ENCODE measurements around the gene DCAF8L2. TPM values are rescaled to one million over a fixed set of nuclear protein-coding genes. Genes with fewer than 3 reads are reported as not detected.

Gene DCAF8L2
- total and polyA plus RNA-seq, 2 experiments from 2014 or later = not detected

DNA sequence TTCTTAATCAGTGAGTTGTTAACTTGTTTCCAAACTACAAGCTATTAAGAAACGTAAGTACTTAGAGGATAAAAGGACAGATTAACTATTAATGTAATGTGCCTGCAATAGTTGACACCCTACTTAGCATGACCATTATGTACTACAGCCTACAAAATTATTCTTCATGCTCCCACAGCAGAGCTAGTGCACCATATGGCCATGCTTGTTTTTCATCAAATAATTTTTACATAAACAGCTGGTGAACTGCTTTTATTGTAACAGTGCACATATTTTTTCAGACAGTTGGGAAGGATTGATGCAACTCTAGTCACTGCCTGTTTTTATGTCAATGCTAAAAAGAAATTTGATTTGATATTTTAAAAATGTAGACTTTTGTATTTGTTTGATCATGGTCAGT lies 207.4 kb downstream of the DCAF8L2 start:
- H3F3A ChIP-seq (replicated peaks; ENCODE audit: low read depth) = no peaks in the 10 kb centered on the region
- H3K4me2 ChIP-seq = no peak overlapping the region
- H3K36me3 ChIP-seq (ENCODE audit: insufficient read depth) = no peaks in the 10 kb centered on the region
- no peaks in the 10 kb centered on the region for H3K27me3 ChIP-seq (ENCODE audit: insufficient read depth)
- H3K79me2 ChIP-seq (replicated peaks; ENCODE audit: insufficient read depth) = no peaks in the 10 kb centered on the region
- no peak overlapping the region for H3K27ac ChIP-seq (ENCODE audit: low read depth)
- no peaks in the 10 kb centered on the region for H3K27me3 Mint-ChIP-seq (ENCODE audit: insufficient read depth, low read depth, poor library complexity)
- no peaks in the 10 kb centered on the region for H3K9me2 ChIP-seq (ENCODE audit: insufficient read depth)
- no peak for TF ChIP-seq ZNF114 (CRISPR knock-in tag; IDR thresholded peaks at IDR 0.05)
- no peak for TF ChIP-seq CREB1 (CRISPR knock-in tag; IDR thresholded peaks at IDR 0.05; ENCODE audit: low read depth)
- no peak for TF ChIP-seq STAT1 (IDR thresholded peaks at IDR 0.05; ENCODE audit: unreplicated experiment)
- no peak for TF ChIP-seq CTCF (conservative IDR thresholded peaks at IDR 0.05; ENCODE audit: low read depth in 2 of 2)
- TF ChIP-seq NANOG (IDR thresholded peaks at IDR 0.05; ENCODE audit: borderline replicate concordance) = no peak
- no peak for TF ChIP-seq JUNB (IDR thresholded peaks at IDR 0.05; ENCODE audit: unreplicated experiment)
- no peak for TF ChIP-seq EZH2phosphoT487 (IDR thresholded peaks at IDR 0.05; ENCODE audit: unreplicated experiment)
- TF ChIP-seq, protein P1, sequence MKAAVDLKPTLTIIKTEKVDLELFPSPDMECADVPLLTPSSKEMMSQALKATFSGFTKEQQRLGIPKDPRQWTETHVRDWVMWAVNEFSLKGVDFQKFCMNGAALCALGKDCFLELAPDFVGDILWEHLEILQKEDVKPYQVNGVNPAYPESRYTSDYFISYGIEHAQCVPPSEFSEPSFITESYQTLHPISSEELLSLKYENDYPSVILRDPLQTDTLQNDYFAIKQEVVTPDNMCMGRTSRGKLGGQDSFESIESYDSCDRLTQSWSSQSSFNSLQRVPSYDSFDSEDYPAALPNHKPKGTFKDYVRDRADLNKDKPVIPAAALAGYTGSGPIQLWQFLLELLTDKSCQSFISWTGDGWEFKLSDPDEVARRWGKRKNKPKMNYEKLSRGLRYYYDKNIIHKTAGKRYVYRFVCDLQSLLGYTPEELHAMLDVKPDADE (IDR thresholded peaks at IDR 0.05) = no peak
- TF ChIP-seq, protein P2, sequence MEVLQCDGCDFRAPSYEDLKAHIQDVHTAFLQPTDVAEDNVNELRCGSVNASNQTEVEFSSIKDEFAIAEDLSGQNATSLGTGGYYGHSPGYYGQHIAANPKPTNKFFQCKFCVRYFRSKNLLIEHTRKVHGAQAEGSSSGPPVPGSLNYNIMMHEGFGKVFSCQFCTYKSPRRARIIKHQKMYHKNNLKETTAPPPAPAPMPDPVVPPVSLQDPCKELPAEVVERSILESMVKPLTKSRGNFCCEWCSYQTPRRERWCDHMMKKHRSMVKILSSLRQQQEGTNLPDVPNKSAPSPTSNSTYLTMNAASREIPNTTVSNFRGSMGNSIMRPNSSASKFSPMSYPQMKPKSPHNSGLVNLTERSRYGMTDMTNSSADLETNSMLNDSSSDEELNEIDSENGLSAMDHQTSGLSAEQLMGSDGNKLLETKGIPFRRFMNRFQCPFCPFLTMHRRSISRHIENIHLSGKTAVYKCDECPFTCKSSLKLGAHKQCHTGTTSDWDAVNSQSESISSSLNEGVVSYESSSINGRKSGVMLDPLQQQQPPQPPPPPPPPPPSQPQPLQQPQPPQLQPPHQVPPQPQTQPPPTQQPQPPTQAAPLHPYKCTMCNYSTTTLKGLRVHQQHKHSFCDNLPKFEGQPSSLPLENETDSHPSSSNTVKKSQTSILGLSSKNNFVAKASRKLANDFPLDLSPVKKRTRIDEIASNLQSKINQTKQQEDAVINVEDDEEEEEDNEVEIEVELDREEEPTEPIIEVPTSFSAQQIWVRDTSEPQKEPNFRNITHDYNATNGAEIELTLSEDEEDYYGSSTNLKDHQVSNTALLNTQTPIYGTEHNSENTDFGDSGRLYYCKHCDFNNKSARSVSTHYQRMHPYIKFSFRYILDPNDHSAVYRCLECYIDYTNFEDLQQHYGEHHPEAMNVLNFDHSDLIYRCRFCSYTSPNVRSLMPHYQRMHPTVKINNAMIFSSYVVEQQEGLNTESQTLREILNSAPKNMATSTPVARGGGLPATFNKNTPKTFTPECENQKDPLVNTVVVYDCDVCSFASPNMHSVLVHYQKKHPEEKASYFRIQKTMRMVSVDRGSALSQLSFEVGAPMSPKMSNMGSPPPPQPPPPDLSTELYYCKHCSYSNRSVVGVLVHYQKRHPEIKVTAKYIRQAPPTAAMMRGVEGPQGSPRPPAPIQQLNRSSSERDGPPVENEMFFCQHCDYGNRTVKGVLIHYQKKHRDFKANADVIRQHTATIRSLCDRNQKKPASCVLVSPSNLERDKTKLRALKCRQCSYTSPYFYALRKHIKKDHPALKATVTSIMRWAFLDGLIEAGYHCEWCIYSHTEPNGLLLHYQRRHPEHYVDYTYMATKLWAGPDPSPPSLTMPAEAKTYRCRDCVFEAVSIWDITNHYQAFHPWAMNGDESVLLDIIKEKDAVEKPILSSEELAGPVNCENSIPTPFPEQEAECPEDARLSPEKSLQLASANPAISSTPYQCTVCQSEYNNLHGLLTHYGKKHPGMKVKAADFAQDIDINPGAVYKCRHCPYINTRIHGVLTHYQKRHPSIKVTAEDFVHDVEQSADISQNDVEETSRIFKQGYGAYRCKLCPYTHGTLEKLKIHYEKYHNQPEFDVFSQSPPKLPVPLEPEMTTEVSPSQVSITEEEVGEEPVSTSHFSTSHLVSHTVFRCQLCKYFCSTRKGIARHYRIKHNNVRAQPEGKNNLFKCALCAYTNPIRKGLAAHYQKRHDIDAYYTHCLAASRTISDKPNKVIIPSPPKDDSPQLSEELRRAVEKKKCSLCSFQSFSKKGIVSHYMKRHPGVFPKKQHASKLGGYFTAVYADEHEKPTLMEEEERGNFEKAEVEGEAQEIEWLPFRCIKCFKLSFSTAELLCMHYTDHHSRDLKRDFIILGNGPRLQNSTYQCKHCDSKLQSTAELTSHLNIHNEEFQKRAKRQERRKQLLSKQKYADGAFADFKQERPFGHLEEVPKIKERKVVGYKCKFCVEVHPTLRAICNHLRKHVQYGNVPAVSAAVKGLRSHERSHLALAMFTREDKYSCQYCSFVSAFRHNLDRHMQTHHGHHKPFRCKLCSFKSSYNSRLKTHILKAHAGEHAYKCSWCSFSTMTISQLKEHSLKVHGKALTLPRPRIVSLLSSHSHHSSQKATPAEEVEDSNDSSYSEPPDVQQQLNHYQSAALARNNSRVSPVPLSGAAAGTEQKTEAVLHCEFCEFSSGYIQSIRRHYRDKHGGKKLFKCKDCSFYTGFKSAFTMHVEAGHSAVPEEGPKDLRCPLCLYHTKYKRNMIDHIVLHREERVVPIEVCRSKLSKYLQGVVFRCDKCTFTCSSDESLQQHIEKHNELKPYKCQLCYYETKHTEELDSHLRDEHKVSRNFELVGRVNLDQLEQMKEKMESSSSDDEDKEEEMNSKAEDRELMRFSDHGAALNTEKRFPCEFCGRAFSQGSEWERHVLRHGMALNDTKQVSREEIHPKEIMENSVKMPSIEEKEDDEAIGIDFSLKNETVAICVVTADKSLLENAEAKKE (CRISPR knock-in tag; IDR thresholded peaks at IDR 0.05) = no peak
- TF ChIP-seq EZH2 (IDR thresholded peaks at IDR 0.05; ENCODE audit: low read depth, unreplicated experiment) = no peak
- TF ChIP-seq POLR2AphosphoS5 (IDR thresholded peaks at IDR 0.05; ENCODE audit: low read depth) = no peak
- TF ChIP-seq ZNF331 (CRISPR knock-in tag; IDR thresholded peaks at IDR 0.05; ENCODE audit: low read depth) = no peak
- H3K27ac Mint-ChIP-seq = no peak overlapping the region
- no peak for ATAC-seq
- no peak for DNase-seq (ENCODE audit: low spot score)
- H2AFZ ChIP-seq = no peak overlapping the region
- H3K9me3 Mint-ChIP-seq = no peaks in the 10 kb centered on the region
- no peak overlapping the region for H3K4me3 ChIP-seq
- H3K4me3 Mint-ChIP-seq = no peak overlapping the region
- no peaks in the 10 kb centered on the region for H4K20me1 ChIP-seq (replicated peaks; ENCODE audit: insufficient read depth)
- no peaks in the 10 kb centered on the region for H3K4me1 ChIP-seq (ENCODE audit: insufficient read depth)
- H3K4me1 Mint-ChIP-seq = no peaks in the 10 kb centered on the region; the same call in 2 of the 3 replicates
- no peaks in the 10 kb centered on the region for H3K36me3 Mint-ChIP-seq (ENCODE audit: low read depth)
